Ammon's horn (tissue), 1 donor: ENCODE measurements around the gene SRC.

ENCODE experiments used
- DNase-seq: peaks from one replicate; pipeline ENCODE4 v3.0.0-alpha.2; 2016; ENCODE audit warnings: low spot score

SRC gene

GRCh38 chr20:37345339-37346235 lies at the start of gene SRC:
Gene SRC (plus strand): TSS chr20:37346140. CDS start chr20:37384154, 38,014 bp downstream.
- peak; percentile 76 for DNase-seq

GRCh38 chr20:37296371-37296770 lies 49.6 kb upstream of the SRC start:
- DNase-seq = no peak

GRCh38 chr20:37297066-37297736 lies 48.7 kb upstream of the SRC start:
- no peak for DNase-seq

GRCh38 chr20:37298190-37298939 lies 47.6 kb upstream of the SRC start:
- DNase-seq = no peak

- DNase-seq = peak; percentile 37
Measured at GRCh38 chr20:37299718-37300528, 46.0 kb upstream of the SRC start.

- DNase-seq = no peak
Measured at GRCh38 chr20:37301120-37301519, 44.8 kb upstream of the SRC start.

- DNase-seq = no peak
Measured at GRCh38 chr20:37301558-37301957, 44.4 kb upstream of the SRC start.

GRCh38 chr20:37302981-37303380 lies 43.0 kb upstream of the SRC start:
- DNase-seq = no peak

- no peak for DNase-seq
Measured at GRCh38 chr20:37303637-37304036, 42.3 kb upstream of the SRC start.

GRCh38 chr20:37305079-37305478 lies 40.9 kb upstream of the SRC start:
- no peak for DNase-seq

- no peak for DNase-seq
Measured at GRCh38 chr20:37305839-37306238, 40.1 kb upstream of the SRC start.

GRCh38 chr20:37308086-37309050 lies 37.6 kb upstream of the SRC start:
- DNase-seq = no peak

GRCh38 chr20:37309290-37309689 lies 36.6 kb upstream of the SRC start:
- DNase-seq = no peak

GRCh38 chr20:37309936-37310590 lies 35.9 kb upstream of the SRC start:
- DNase-seq = no peak

- no peak for DNase-seq
Measured at GRCh38 chr20:37310951-37311350, 35.0 kb upstream of the SRC start.

GRCh38 chr20:37311710-37312355 lies 34.1 kb upstream of the SRC start:
- no peak for DNase-seq

GRCh38 chr20:37313546-37314091 lies 32.3 kb upstream of the SRC start:
- DNase-seq = no peak

- no peak for DNase-seq
Measured at GRCh38 chr20:37314099-37314498, 31.8 kb upstream of the SRC start.

- DNase-seq = no peak
Measured at GRCh38 chr20:37314617-37315016, 31.3 kb upstream of the SRC start.
